IMR-90 (cell line): ENCODE data around the gene BCL11B. TPM values are rescaled to one million over a fixed set of nuclear protein-coding genes. Genes with fewer than 3 reads are reported as not detected.

Experiments used
- ATAC-seq: fragments of 200-7000 bp; cut with Tn5 transposase; 2 replicates; pipeline ENCODE4 v1.9.1; 2020; ENCODE audit warnings: low read depth, mild to moderate bottlenecking, moderate library complexity
- BruUV-seq: library from RNA; stranded (reverse); fragments of 400-500 nt; replicated peaks from 2 replicates; lab custom pipeline; 2021; lab: Mats Ljungman, UMichigan
- CTCF ChIA-PET: fragments of 300-600 bp; formaldehyde crosslinking; extraction: SDS; loops from one replicate; lab custom pipeline; 2021; ENCODE audit warnings: antibody characterized with exemption; lab: Yijun Ruan, JAX
- POLR2A ChIA-PET: fragments of 300-600 bp; sonication (Branson Sonifier 250); formaldehyde crosslinking; loops from one replicate; lab custom pipeline; 2022; ENCODE audit warnings: antibody characterized with exemption; ENCODE audit not compliant: unreplicated experiment; lab: Charles Lee
- DNase-seq: peaks from one replicate; pipeline ENCODE4 v3.0.0; 2013
- H2AFZ ChIP-seq: replicated peaks from 2 replicates; pipeline ENCODE3; 2013; ENCODE audit warnings: low read length, mild to moderate bottlenecking; ENCODE audit not compliant: poor library complexity
- H2AK5ac ChIP-seq: 2 replicates; pipeline ENCODE4 v1.6.1; 2013; ENCODE audit warnings: low read depth, low read length, inconsistent platforms
- H2AK9ac ChIP-seq: replicated peaks from 2 replicates; pipeline ENCODE3; 2013; ENCODE audit warnings: mild to moderate bottlenecking, low read depth, low read length, moderate library complexity; ENCODE audit not compliant: poor library complexity
- H2BK120ac ChIP-seq: 2 replicates; pipeline ENCODE4 v1.6.1; 2013; ENCODE audit warnings: low read depth, low read length, inconsistent platforms
- H2BK15ac ChIP-seq: 3 replicates; pipeline ENCODE4 v1.6.1; 2013; ENCODE audit warnings: low read depth, low read length, inconsistent platforms
- H2BK20ac ChIP-seq: 2 replicates; pipeline ENCODE4 v1.6.1; 2013; ENCODE audit warnings: low read depth, mild to moderate bottlenecking, inconsistent platforms, low read length, moderate library complexity
- H2BK5ac ChIP-seq: 2 replicates; pipeline ENCODE4 v1.6.1; 2013; ENCODE audit warnings: mild to moderate bottlenecking, low read depth, low read length, inconsistent platforms; ENCODE audit not compliant: poor library complexity, severe bottlenecking
- H3K14ac ChIP-seq: replicated peaks from 2 replicates; pipeline ENCODE4 v1.6.1; 2013; ENCODE audit warnings: low read depth, low read length, inconsistent platforms
- H3K18ac ChIP-seq: 2 replicates; pipeline ENCODE4 v1.6.1; 2013; ENCODE audit warnings: low read depth, low read length, control low read depth
- H3K23ac ChIP-seq: 2 replicates; pipeline ENCODE4 v1.6.1; 2013; ENCODE audit warnings: low read depth, low read length, inconsistent platforms
- H3K27ac ChIP-seq: 2 replicates; pipeline ENCODE4 v1.5.1; 2013; ENCODE audit warnings: mild to moderate bottlenecking, control low read depth, low read length; ENCODE audit not compliant: insufficient read depth
- H3K27me3 ChIP-seq: 2 replicates; pipeline ENCODE4 v1.6.1; 2013; ENCODE audit warnings: low read length; ENCODE audit not compliant: control insufficient read depth, insufficient read depth
- H3K36me3 ChIP-seq: 2 replicates; pipeline ENCODE4 v1.6.1; 2013; ENCODE audit warnings: low read length, mixed read lengths; ENCODE audit not compliant: control insufficient read depth, insufficient read depth
- H3K4ac ChIP-seq: 2 replicates; pipeline ENCODE4 v1.6.1; 2013; ENCODE audit warnings: low read depth, low read length, inconsistent platforms
- H3K4me1 ChIP-seq: 2 replicates; pipeline ENCODE4 v1.6.1; 2013; ENCODE audit warnings: low read length, mixed read lengths; ENCODE audit not compliant: control insufficient read depth, insufficient read depth
- H3K4me2 ChIP-seq: 2 replicates; pipeline ENCODE4 v1.6.1; 2013; ENCODE audit warnings: low read depth, mild to moderate bottlenecking, control low read depth, low read length, moderate library complexity
- H3K4me3 ChIP-seq: 2 replicates; pipeline ENCODE4 v1.5.1; 2013; ENCODE audit warnings: low read depth, mild to moderate bottlenecking, control low read depth, low read length, moderate library complexity; ENCODE audit not compliant: insufficient read depth
- H3K56ac ChIP-seq: 2 replicates; pipeline ENCODE4 v1.6.1; 2013; ENCODE audit warnings: low read length, inconsistent platforms; ENCODE audit not compliant: insufficient read depth; ENCODE audit errors: extremely low read depth
- H3K79me1 ChIP-seq, 2 experiments: 2 replicates each; pipeline ENCODE4 v1.6.1; 2013; ENCODE audit warnings: low read length in 2 of 2, inconsistent platforms in 1 of 2, low read depth in 1 of 2
- H3K9ac ChIP-seq: 2 replicates; pipeline ENCODE4 v1.6.1; 2013; ENCODE audit warnings: low read depth, low read length, control low read depth
- H3K9me1 ChIP-seq: 2 replicates; pipeline ENCODE4 v1.6.1; 2013; ENCODE audit warnings: low read length, inconsistent platforms; ENCODE audit not compliant: insufficient read depth
- H3K9me3 ChIP-seq: 2 replicates; pipeline ENCODE4 v1.6.1; 2013; ENCODE audit warnings: low read length; ENCODE audit not compliant: control insufficient read depth, insufficient read depth
- H4K20me1 ChIP-seq: 2 replicates; pipeline ENCODE4 v1.6.1; 2013; ENCODE audit warnings: low read length, inconsistent platforms; ENCODE audit not compliant: insufficient read depth
- H4K5ac ChIP-seq: 2 replicates; pipeline ENCODE4 v1.6.1; 2013; ENCODE audit warnings: mild to moderate bottlenecking, low read depth, low read length, control low read depth
- H4K8ac ChIP-seq, 2 experiments: 2 replicates each; pipeline ENCODE4 v1.6.1; 2013; ENCODE audit warnings: low read depth in 2 of 2, low read length in 2 of 2, control low read depth in 1 of 2, inconsistent platforms in 1 of 2
- H4K91ac ChIP-seq: 2 replicates; pipeline ENCODE4 v1.6.1; 2013; ENCODE audit warnings: low read depth, low read length, inconsistent platforms; ENCODE audit not compliant: insufficient read depth
- BHLHE40 ChIP-seq: fragments of 150-350 bp; IDR thresholded peaks from 2 replicates; pipeline ENCODE4 v1.6.1; 2016; ENCODE audit warnings: mild to moderate bottlenecking, low read depth, low read length
- CEBPB ChIP-seq: IDR thresholded peaks from 2 replicates; pipeline ENCODE4 v1.6.1; 2012; ENCODE audit warnings: low read depth, low read length, improper control_type of control experiment
- CHD1 ChIP-seq: IDR thresholded peaks from 2 replicates; pipeline ENCODE4 v1.6.1; 2012; ENCODE audit warnings: low read depth, low read length, improper control_type of control experiment
- CTCF ChIP-seq: conservative IDR thresholded peaks from 2 replicates; pipeline ENCODE4 v1.5.1; 2012; ENCODE audit warnings: mild to moderate bottlenecking, low read depth, low read length, improper control_type of control experiment
- FOS ChIP-seq: fragments of 150-350 bp; IDR thresholded peaks from 2 replicates; pipeline ENCODE4 v1.6.1; 2016; ENCODE audit warnings: low read depth, low read length
- MAFK ChIP-seq: IDR thresholded peaks from 2 replicates; pipeline ENCODE4 v1.6.1; 2012; ENCODE audit warnings: low read depth, low read length, improper control_type of control experiment
- MAZ ChIP-seq: IDR thresholded peaks from 2 replicates; pipeline ENCODE4 v1.6.1; 2012; ENCODE audit warnings: low read depth, mild to moderate bottlenecking, low read length, improper control_type of control experiment, moderate library complexity, borderline replicate concordance
- MXI1 ChIP-seq: IDR thresholded peaks from 2 replicates; pipeline ENCODE4 v1.6.1; 2012; ENCODE audit warnings: low read depth, mild to moderate bottlenecking, low read length, moderate library complexity, borderline replicate concordance
- NFE2L2 ChIP-seq: fragments of 150-350 bp; IDR thresholded peaks from 2 replicates; pipeline ENCODE4 v1.6.1; 2016; ENCODE audit warnings: low read depth, mild to moderate bottlenecking, low read length
- POLR2A ChIP-seq: IDR thresholded peaks from 2 replicates; pipeline ENCODE4 v1.6.1; 2012; ENCODE audit warnings: mild to moderate bottlenecking, low read depth, low read length
- RAD21 ChIP-seq: IDR thresholded peaks from 2 replicates; pipeline ENCODE4 v1.6.1; 2012; ENCODE audit warnings: low read length, improper control_type of control experiment
- RCOR1 ChIP-seq: IDR thresholded peaks from 2 replicates; pipeline ENCODE4 v1.6.1; 2012; ENCODE audit warnings: mild to moderate bottlenecking, low read length, improper control_type of control experiment; ENCODE audit not compliant: insufficient replicate concordance
- RFX5 ChIP-seq: IDR thresholded peaks from 2 replicates; pipeline ENCODE4 v1.8.0; 2012; ENCODE audit warnings: low read depth, mild to moderate bottlenecking, low read length, moderate library complexity
- SMC3 ChIP-seq: fragments of 150-350 bp; IDR thresholded peaks from 2 replicates; pipeline ENCODE4 v1.6.1; 2016; ENCODE audit warnings: low read depth, mild to moderate bottlenecking, antibody characterized with exemption, low read length, moderate library complexity
- USF2 ChIP-seq: fragments of 150-350 bp; IDR thresholded peaks from 2 replicates; pipeline ENCODE4 v1.6.1; 2017; ENCODE audit warnings: mild to moderate bottlenecking, antibody characterized with exemption, low read length, low read depth
- WGBS, 2 experiments: methylation state at CpG; one replicate each; pipeline versions ENCODE4 v1.1.5 to v1.1.7; 2013; ENCODE audit warnings: missing lambda C conversion rate in 2 of 2; ENCODE audit not compliant: insufficient read length in 1 of 2; ENCODE audit errors: extremely low coverage in 2 of 2; 5-methylcytosine and 5-hydroxymethylcytosine counted together
- dilution Hi-C: fragments of 300-500 bp; cut with HindIII; formaldehyde crosslinking; loops from one replicate; pipeline ENCODE4 v1.14.3; 2018; ENCODE audit warnings: low sequenced_read_pairs; ENCODE audit not compliant: unreplicated experiment
- in situ Hi-C: fragments of 300-500 bp; cut with MboI; formaldehyde crosslinking; loops from 3 replicates; pipeline ENCODE4 v1.14.3; 2019; ENCODE audit warnings: low sequenced_read_pairs, inconsistent platforms, mixed read lengths
- intact Hi-C: fragments of 100-400 bp; cut with micrococcal nuclease; formaldehyde crosslinking; loops from 2 replicates; pipeline ENCODE4 v1.10.0; 2022
- polyA plus RNA-seq, 3 experiments: library from polyadenylated mRNA; depleted of rRNA; stranded (reverse); fragments of >200 nt; gene quantifications; 2 replicates each; pipeline ENCODE4 v1.2.3, GENCODE V29; 2012; ENCODE audit warnings: low replicate concordance in 1 of 3
- total RNA-seq: library from RNA; depleted of rRNA; stranded (reverse); fragments of >200 nt; gene quantifications from 2 replicates; pipeline ENCODE4 v1.2.3, GENCODE V29; 2012
- TF ChIP-seq, protein P1 (sequence below): fragments of 150-350 bp; IDR thresholded peaks from 2 replicates; pipeline ENCODE4 v1.6.1; 2016; ENCODE audit warnings: low read depth, mild to moderate bottlenecking, low read length, moderate library complexity, borderline replicate concordance

The BCL11B gene
- total and polyA plus RNA-seq, 2 of the 4 experiments (the other 2 are of a cell fraction) = under 0.01 TPM; not detected in 1

- no peaks in the 10 kb centered on the region for H3K36me3 ChIP-seq
- H3K14ac ChIP-seq = no peak overlapping the region
- H2BK120ac ChIP-seq = no peak overlapping the region
- no peaks in the 10 kb centered on the region for H3K9me1 ChIP-seq
- H4K8ac ChIP-seq = no peak overlapping the region
- H3K4me1 ChIP-seq = no peaks in the 10 kb centered on the region
- no TSS peak for BruUV-seq
- no peak overlapping the region for H4K5ac ChIP-seq
- H4K20me1 ChIP-seq = no peaks in the 10 kb centered on the region
- no peak overlapping the region for H2BK20ac ChIP-seq
- no peak overlapping the region for H3K23ac ChIP-seq
- H4K91ac ChIP-seq = no peak overlapping the region
- DNase-seq = no peak
- no peaks in the 10 kb centered on the region for H3K27me3 ChIP-seq
- in situ Hi-C loops (no loop called here), dilution Hi-C loops (no loop called here), intact Hi-C loops (no loop called here)
- H3K27ac ChIP-seq = no peak overlapping the region
- H3K56ac ChIP-seq = no peak overlapping the region
- ChIA-PET CTCF (no interaction called here), POLR2A (no interaction called here)
- H2AK5ac ChIP-seq = no peak overlapping the region
- no peak overlapping the region for H2AFZ ChIP-seq
- H3K4me3 ChIP-seq = no peak overlapping the region
- peaks cover 23% of the 10 kb centered on the region for H3K9me3 ChIP-seq
- H3K9ac ChIP-seq = no peak overlapping the region
- H3K4me2 ChIP-seq = no peak overlapping the region
- WGBS, 2 experiments = 66% methylated on average over 8 of the region's 22 CpGs; no CpG with 5 or more reads in 1 of the 2 experiments
- ATAC-seq = no peak
- no peaks in the 10 kb centered on the region for H3K79me1 ChIP-seq
- H3K18ac ChIP-seq = no peak overlapping the region
- no peak overlapping the region for H2BK15ac ChIP-seq
- no peak for TF ChIP-seq FOS
- no peak for TF ChIP-seq BHLHE40
- TF ChIP-seq RCOR1 = no peak
- TF ChIP-seq CHD1 = no peak
- TF ChIP-seq, protein P1, sequence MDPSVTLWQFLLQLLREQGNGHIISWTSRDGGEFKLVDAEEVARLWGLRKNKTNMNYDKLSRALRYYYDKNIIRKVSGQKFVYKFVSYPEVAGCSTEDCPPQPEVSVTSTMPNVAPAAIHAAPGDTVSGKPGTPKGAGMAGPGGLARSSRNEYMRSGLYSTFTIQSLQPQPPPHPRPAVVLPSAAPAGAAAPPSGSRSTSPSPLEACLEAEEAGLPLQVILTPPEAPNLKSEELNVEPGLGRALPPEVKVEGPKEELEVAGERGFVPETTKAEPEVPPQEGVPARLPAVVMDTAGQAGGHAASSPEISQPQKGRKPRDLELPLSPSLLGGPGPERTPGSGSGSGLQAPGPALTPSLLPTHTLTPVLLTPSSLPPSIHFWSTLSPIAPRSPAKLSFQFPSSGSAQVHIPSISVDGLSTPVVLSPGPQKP = no peak
- TF ChIP-seq USF2 = no peak
- TF ChIP-seq RFX5 = no peak
- TF ChIP-seq MAZ = no peak
- TF ChIP-seq CTCF = no peak
- TF ChIP-seq RAD21 = no peak
- no peak for TF ChIP-seq SMC3
- no peak for TF ChIP-seq CEBPB
- no peak for TF ChIP-seq MAFK
- no peak for TF ChIP-seq POLR2A
- TF ChIP-seq MXI1 = no peak
- TF ChIP-seq NFE2L2 = no peak
- no peak overlapping the region for H2AK9ac ChIP-seq
- H3K4ac ChIP-seq = no peak overlapping the region
- H2BK5ac ChIP-seq = no peak overlapping the region
These were observed 123.0 kb downstream of the BCL11B start for GRCh38 chr14:99148861-99149610.
